Measurements from ENCODE around the gene ANKRD6. TPM values are rescaled to one million over a fixed set of nuclear protein-coding genes. Genes with fewer than 3 reads are reported as not detected.
"Not testable (repeated sequence)": the region's sequence is repeated elsewhere in the genome, so short reads cannot be mapped to it uniquely, and the experiment has no call there.

The ANKRD6 gene
- total RNA-seq, 1 experiment from 2014 or later, result 4.1 TPM

DNA sequence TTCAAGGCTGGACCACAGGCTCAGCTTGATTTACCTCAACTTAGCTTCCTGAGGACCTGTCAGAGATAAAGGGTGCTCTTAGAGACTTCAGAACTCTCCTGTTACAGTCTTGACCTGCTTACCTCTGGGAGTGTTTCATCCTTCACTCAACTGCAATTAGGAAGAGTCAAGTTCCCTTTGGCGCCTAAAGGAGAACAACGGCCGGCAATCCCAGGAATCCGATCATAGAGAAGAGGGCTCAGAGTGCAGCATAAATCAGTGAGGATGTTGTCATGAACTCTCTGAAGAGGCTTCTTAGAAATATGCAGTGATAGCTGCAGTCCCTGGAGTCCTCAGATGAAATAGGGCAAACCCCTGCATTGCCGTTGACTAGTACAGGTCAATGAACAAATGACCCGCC lies 169.2 kb downstream of the ANKRD6 start:
- no peak for DNase-seq (ENCODE audit: low read depth)

GRCh38 chr6:89604653-89605052 lies 171.7 kb downstream of the ANKRD6 start:
- DNase-seq (ENCODE audit: low read depth), result no peak

- no peak for DNase-seq (ENCODE audit: low read depth)
Observed at GRCh38 chr6:89605861-89606260, 172.9 kb downstream of the ANKRD6 start.

GRCh38 chr6:89610149-89610642 lies 177.2 kb downstream of the ANKRD6 start:
- peak; percentile 45 for DNase-seq (ENCODE audit: low read depth)

DNA sequence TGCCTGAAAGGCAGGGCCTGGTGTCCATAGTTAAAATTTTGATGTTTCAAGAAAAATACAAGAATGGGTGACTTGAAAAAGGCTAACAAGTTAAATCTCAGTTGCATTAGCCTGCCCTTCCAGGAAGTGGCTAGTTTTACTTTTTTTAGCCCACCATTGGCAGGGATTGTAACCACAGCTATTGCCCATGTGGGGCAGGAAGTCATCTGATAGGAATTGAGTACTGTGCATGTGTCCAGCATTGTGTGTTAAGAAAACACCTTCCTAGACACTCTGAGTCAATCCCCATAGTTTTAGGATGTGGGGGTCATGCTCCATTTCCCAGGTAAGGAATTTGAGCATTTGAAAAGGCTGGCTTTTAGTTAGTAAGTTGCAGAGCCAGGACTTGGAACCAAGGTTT lies 178.7 kb downstream of the ANKRD6 start:
- peak; percentile 36 for DNase-seq (ENCODE audit: low read depth)

DNA sequence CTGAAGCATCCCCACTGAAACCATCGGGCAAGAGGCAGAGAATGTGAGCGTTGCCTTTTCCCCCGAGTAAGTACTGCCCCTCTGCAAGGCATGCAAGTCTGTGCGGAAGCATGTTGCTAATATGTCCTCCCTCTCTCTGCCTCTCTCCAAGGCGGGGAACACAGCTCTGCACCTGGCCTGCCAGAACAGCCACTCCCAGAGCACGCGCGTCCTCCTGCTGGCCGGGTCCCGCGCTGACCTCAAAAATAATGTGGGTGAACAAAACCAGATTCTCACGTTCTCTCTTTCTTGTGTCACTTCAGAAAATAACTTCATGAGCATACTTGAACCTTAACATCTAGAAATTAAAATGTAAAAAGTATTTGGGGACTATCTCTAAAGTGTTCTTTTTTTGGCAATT lies 179.2 kb downstream of the ANKRD6 start:
- DNase-seq (ENCODE audit: low read depth), result no peak

GRCh38 chr6:89613790-89614189 lies 180.8 kb downstream of the ANKRD6 start:
- no peak for DNase-seq (ENCODE audit: low read depth)

DNA sequence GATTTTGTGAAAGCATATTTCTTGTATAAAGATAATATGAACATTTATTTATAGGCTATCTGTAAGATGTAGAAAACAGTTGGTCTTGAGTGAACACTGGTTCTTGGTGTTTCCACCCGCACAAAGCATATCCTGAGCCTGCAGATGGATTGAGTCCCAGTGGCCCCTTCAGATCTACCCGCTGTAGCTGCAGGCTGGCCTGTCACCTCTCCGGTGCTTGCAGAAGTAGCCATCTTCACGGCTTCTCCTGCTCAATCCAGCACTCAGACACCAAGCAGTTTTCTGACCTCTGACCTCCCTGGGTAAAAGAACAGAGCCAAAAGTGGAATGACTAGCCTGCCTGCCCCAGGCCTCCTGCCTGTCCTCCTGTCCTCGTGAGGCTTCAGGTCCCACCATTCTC lies 182.9 kb downstream of the ANKRD6 start:
- DNase-seq (ENCODE audit: low read depth), result no peak

DNA sequence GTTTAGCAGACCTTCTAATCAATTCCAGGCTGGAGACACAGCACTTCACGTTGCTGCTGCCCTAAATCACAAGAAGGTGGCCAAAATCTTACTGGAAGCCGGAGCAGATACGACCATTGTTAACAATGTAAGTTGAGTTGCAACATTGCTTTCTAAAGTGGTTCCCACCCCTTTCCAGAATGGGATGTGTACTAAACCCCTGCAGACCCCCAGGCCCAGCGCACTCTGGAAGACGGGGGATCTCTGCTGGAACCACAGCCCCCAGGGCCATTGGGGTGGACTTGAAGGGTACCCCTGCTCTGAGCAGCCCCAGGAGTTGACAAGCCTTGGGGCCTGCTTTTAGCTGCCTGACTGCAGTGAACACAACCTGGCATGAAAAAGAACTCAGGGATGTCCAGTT lies 183.6 kb downstream of the ANKRD6 start:
- no peak for DNase-seq (ENCODE audit: low read depth)

- DNase-seq (ENCODE audit: low read depth), result no peak
Observed at GRCh38 chr6:89618026-89618425, 185.1 kb downstream of the ANKRD6 start.

GRCh38 chr6:89619567-89619966 lies 186.6 kb downstream of the ANKRD6 start:
- no peak for DNase-seq (ENCODE audit: low read depth)

GRCh38 chr6:89623749-89624148 lies 190.8 kb downstream of the ANKRD6 start:
- no peak for DNase-seq (ENCODE audit: low read depth)

DNA sequence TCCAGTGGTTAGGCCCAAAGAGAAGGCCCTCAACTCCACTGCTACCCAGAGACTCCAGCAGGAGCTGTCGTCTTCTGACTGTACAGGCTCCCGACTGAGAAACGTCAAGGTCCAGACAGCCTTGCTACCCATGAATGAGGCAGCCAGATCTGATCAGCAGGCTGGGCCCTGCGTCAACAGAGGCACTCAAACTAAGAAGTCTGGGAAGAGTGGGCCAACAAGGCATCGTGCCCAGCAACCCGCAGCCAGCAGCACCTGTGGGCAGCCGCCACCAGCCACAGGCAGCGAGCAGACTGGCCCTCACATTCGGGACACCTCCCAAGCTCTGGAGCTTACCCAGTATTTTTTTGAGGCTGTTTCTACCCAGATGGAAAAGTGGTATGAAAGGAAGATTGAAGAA lies 197.5 kb downstream of the ANKRD6 start:
- no peak for DNase-seq (ENCODE audit: low read depth)

DNA sequence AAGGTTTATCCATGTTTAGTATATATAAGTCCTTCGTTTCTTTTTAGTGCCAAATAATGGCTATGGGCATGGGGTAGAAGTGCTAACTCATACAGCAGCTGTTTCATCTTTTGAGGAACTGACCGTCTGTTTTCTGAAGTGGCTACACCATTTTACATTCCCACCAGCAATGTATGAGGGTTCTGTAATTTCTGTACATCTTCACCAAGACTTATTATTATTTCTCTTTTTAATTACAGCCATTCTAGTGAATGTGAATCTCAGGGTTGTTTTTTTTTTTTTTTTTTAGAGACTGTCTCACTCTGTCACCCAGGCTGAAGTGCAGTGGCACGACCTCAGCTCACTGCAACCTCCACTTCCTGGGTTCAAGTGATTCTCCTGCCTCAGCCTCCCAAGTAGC lies 203.5 kb downstream of the ANKRD6 start:
- not testable (repeated sequence) for DNase-seq (ENCODE audit: low read depth)

- peak; percentile 6 for DNase-seq (ENCODE audit: low read depth)
Observed at GRCh38 chr6:89637960-89638319, 205.0 kb downstream of the ANKRD6 start.

DNA sequence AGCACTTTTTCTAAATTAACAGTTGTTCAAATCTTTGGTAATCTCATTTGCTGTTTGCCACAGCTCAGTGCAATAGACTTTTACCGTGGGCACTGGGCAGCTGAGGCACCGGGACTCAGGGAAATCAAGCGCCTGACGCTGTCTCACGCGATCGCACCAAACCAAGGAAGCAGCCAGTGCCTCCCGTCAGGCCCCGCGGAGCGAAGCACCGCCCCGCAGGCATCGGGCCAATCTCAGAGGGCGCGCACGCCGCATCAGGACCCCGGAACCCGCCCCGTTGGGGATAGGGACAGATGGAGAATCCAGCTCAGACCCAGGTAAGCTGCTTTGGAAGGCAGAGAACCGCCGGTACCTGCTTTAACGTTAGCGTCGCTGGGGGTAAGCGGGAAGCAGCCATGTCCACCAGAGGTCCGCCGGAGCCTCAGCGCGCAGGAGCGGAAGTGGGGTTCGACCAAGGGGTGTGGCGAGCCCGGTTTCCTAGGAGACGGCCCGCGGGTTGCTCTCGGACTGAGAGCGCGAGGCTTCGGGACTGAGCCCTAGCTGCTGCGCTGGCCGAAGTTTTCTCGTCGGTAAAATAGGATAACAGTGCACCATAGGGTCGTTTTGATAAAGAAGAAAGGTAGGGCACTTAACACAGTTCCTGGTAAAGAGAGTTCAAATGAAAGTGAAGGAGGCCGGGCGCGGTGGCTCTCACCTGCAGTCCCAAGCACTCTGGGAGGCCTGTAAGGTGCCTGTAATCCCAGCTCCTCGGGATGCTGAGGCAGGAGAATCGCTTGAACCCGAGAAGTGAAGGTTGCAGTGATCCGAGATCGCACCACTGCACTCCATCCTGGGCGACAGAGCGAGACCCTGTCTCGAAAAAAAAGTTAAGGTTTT lies 205.6 kb downstream of the ANKRD6 start, which contains the start of gene LYRM2:
Gene LYRM2, minus strand, starts transcription at position 428 of the 876 bp plus-strand sequence. Its CDS starts 31 bp downstream, at position 397.
- DNase-seq (ENCODE audit: low read depth), result peak; percentile 94

GRCh38 chr6:89640804-89641203 lies 207.9 kb downstream of the ANKRD6 start:
- peak; percentile 8 for DNase-seq (ENCODE audit: low read depth)

DNA sequence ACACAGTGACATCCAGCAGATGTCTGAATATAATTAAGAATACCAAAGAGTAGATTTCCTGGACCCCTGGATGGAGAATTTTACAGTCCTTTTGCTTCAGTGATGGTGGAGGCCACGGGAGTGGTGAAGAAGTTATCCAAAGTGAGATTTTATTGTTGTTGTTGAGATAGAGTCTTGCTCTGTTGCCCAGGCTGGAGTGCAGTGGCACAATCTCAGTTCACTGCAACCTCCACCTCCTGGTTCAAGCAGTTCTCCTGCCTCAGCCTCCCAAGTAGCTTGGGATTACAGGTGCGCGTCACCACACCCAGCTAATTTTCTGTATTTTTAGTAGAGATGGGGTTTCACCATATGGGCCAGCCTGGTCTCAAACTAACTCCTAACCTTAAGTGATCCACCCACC lies 208.6 kb downstream of the ANKRD6 start:
- DNase-seq (ENCODE audit: low read depth), result not testable (repeated sequence)

GRCh38 chr6:89642956-89643355 lies 210.0 kb downstream of the ANKRD6 start:
- DNase-seq (ENCODE audit: low read depth), result no peak

DNA sequence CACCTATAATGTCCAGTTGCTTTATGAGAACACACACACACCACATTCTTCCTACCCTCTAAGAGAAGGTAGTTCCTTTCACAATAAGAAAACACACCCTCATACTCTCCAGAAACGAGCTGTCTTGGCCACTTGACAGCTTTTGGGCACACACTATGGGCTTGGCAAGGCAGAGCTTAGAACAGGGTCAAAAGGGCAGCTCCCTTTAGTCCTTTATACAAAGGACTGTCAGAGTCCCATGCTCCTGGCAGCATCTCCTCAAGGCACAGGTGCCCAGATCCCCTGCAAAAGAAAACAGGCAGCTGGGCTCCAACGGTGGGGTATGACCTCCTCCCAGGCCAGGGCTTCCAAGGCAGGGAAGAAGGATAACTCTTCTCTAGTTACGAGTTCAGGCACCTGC lies 210.5 kb downstream of the ANKRD6 start:
- DNase-seq (ENCODE audit: low read depth), result no peak

DNA sequence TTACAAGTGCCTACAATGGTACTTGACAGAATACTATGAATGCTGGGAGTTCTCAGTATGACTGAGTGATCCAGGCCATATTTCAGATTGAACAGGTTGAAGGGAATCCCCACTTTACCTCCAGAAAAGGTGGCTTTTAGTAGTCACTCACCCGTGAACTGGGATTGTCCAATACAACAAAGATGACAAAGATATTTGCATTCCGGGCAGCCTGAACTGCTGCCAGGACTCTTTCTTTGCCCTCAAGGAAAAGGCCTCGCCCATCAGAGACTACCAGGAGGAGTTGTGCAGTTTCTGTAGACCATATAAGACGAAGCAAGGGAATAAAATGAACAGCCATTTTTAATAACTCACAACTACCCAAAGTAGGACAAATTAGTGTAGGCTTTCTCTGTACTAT lies 211.9 kb downstream of the ANKRD6 start:
- no peak for DNase-seq (ENCODE audit: low read depth)

- DNase-seq (ENCODE audit: low read depth), result no peak
Observed at GRCh38 chr6:89649682-89650081, 216.7 kb downstream of the ANKRD6 start.

- DNase-seq (ENCODE audit: low read depth), result no peak
Observed at GRCh38 chr6:89650579-89650978, 217.6 kb downstream of the ANKRD6 start.

DNA sequence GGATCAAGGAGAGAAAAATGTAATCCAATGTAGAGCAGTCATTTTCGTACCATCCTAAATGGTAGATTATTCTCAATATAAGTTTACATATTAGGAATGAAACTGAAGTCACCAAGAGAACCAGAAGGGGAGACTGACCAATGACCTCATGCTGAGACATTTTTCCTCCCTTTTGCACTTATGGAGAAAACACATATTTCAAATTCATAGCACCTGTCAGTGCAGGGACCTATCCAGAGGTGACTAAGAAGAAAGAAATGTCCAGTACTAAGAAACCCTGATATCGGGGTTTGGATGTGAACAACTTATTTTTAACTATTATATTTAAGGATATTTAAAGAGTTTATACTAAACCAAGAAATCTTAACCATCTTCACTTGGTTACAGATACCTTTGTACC lies 222.2 kb downstream of the ANKRD6 start:
- DNase-seq (ENCODE audit: low read depth), result no peak
